WTC11 (cell line): ENCODE results near the gene HS2ST1.

Experiments
- FOXJ3 ChIP-seq: sonication (generic); formaldehyde crosslinking; IDR thresholded peaks from 2 replicates; pipeline ENCODE4 v1.9.0; 2021; ENCODE audit warnings: missing genetic modification reagents, mild to moderate bottlenecking, borderline replicate concordance
- JUN ChIP-seq: sonication (generic); formaldehyde crosslinking; IDR thresholded peaks from 2 replicates; pipeline ENCODE4 v1.8.0; 2023; ENCODE audit warnings: mild to moderate bottlenecking, missing genetic modification reagents
- RELA ChIP-seq: sonication (generic); formaldehyde crosslinking; IDR thresholded peaks from 2 replicates; pipeline ENCODE4 v1.8.1; 2022; ENCODE audit warnings: missing genetic modification reagents, mild to moderate bottlenecking, borderline replicate concordance
- SP1 ChIP-seq: sonication (generic); formaldehyde crosslinking; conservative IDR thresholded peaks from 2 replicates; pipeline ENCODE4 v1.8.1; 2022; ENCODE audit warnings: missing genetic modification reagents
- TF ChIP-seq, protein P1 (sequence below): fragments of 200-600 bp; IDR thresholded peaks from 2 replicates; pipeline ENCODE4 v1.8.0; 2022; ENCODE audit warnings: antibody characterized with exemption
- TF ChIP-seq, protein P2 (sequence below): sonication (generic); formaldehyde crosslinking; IDR thresholded peaks from 2 replicates; pipeline ENCODE4 v1.8.0; 2022; ENCODE audit warnings: missing genetic modification reagents
- TF ChIP-seq, protein P3 (sequence below): sonication (generic); formaldehyde crosslinking; IDR thresholded peaks from 2 replicates; pipeline ENCODE4 v1.8.0; 2022; ENCODE audit warnings: mild to moderate bottlenecking, missing genetic modification reagents
- TF ChIP-seq, protein P4 (sequence below): sonication (generic); formaldehyde crosslinking; IDR thresholded peaks from 2 replicates; pipeline ENCODE4 v1.8.1; 2023; ENCODE audit warnings: mild to moderate bottlenecking, moderate library complexity, missing genetic modification reagents

DNA sequence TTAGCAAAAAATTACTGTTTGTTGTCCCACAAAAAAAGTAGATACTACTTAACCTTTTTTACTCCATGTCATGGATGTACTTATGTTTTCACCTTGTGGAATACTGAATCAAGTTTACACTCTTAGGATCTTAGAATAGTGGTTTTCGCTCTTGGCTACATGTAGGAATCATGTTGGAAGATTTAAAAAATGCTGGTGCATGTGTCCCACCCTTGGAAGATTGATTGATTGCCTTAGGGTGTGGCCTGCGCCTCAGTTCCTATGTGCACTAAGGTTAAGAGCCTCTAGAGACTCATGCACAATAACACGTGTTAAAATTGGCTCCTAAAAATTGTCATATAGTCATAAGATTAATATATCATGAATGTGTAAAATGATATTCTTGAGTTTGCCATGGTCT, 25.0 kb downstream of the HS2ST1 start:
- TF ChIP-seq, protein P1, sequence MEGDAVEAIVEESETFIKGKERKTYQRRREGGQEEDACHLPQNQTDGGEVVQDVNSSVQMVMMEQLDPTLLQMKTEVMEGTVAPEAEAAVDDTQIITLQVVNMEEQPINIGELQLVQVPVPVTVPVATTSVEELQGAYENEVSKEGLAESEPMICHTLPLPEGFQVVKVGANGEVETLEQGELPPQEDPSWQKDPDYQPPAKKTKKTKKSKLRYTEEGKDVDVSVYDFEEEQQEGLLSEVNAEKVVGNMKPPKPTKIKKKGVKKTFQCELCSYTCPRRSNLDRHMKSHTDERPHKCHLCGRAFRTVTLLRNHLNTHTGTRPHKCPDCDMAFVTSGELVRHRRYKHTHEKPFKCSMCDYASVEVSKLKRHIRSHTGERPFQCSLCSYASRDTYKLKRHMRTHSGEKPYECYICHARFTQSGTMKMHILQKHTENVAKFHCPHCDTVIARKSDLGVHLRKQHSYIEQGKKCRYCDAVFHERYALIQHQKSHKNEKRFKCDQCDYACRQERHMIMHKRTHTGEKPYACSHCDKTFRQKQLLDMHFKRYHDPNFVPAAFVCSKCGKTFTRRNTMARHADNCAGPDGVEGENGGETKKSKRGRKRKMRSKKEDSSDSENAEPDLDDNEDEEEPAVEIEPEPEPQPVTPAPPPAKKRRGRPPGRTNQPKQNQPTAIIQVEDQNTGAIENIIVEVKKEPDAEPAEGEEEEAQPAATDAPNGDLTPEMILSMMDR, result no peak
- TF ChIP-seq RELA (no peak), JUN (CRISPR knock-in tag) (no peak), FOXJ3 (CRISPR knock-in tag) (no peak), SP1 (CRISPR knock-in tag) (no peak)
- TF ChIP-seq, protein P2, sequence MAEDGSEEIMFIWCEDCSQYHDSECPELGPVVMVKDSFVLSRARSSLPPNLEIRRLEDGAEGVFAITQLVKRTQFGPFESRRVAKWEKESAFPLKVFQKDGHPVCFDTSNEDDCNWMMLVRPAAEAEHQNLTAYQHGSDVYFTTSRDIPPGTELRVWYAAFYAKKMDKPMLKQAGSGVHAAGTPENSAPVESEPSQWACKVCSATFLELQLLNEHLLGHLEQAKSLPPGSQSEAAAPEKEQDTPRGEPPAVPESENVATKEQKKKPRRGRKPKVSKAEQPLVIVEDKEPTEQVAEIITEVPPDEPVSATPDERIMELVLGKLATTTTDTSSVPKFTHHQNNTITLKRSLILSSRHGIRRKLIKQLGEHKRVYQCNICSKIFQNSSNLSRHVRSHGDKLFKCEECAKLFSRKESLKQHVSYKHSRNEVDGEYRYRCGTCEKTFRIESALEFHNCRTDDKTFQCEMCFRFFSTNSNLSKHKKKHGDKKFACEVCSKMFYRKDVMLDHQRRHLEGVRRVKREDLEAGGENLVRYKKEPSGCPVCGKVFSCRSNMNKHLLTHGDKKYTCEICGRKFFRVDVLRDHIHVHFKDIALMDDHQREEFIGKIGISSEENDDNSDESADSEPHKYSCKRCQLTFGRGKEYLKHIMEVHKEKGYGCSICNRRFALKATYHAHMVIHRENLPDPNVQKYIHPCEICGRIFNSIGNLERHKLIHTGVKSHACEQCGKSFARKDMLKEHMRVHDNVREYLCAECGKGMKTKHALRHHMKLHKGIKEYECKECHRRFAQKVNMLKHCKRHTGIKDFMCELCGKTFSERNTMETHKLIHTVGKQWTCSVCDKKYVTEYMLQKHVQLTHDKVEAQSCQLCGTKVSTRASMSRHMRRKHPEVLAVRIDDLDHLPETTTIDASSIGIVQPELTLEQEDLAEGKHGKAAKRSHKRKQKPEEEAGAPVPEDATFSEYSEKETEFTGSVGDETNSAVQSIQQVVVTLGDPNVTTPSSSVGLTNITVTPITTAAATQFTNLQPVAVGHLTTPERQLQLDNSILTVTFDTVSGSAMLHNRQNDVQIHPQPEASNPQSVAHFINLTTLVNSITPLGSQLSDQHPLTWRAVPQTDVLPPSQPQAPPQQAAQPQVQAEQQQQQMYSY (CRISPR knock-in tag), result no peak
- TF ChIP-seq, protein P3, sequence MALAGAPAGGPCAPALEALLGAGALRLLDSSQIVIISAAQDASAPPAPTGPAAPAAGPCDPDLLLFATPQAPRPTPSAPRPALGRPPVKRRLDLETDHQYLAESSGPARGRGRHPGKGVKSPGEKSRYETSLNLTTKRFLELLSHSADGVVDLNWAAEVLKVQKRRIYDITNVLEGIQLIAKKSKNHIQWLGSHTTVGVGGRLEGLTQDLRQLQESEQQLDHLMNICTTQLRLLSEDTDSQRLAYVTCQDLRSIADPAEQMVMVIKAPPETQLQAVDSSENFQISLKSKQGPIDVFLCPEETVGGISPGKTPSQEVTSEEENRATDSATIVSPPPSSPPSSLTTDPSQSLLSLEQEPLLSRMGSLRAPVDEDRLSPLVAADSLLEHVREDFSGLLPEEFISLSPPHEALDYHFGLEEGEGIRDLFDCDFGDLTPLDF (CRISPR knock-in tag), result no peak
- TF ChIP-seq, protein P4, sequence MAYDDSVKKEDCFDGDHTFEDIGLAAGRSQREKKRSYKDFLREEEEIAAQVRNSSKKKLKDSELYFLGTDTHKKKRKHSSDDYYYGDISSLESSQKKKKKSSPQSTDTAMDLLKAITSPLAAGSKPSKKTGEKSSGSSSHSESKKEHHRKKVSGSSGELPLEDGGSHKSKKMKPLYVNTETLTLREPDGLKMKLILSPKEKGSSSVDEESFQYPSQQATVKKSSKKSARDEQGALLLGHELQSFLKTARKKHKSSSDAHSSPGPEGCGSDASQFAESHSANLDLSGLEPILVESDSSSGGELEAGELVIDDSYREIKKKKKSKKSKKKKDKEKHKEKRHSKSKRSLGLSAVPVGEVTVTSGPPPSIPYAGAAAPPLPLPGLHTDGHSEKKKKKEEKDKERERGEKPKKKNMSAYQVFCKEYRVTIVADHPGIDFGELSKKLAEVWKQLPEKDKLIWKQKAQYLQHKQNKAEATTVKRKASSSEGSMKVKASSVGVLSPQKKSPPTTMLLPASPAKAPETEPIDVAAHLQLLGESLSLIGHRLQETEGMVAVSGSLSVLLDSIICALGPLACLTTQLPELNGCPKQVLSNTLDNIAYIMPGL, result no peak
